Right lobe of liver (tissue), 4 donors: Measurements from ENCODE around the gene SERPINB1.

Experiments used
- POLR2A ChIP-seq: fragments of 450-650 bp; IDR thresholded peaks from one replicate; pipeline ENCODE4 v1.6.1; 2017; ENCODE audit warnings: antibody characterized with exemption, mild to moderate bottlenecking
- TF ChIP-seq, protein P1 (sequence below), 4 donors: fragments of 200-600 bp in 3 of 4; fragments of 450-650 bp in 1 of 4; IDR thresholded peaks; one replicate each; pipeline versions ENCODE4 v1.5.1 to v1.8.0; 2016 to 2022; ENCODE audit warnings: antibody characterized with exemption in 4 of 4, mild to moderate bottlenecking in 2 of 4
- donor health status: DM: no; HTN: no; CAD: no.
- donor health status: DM: no; HTN: no; CAD: no.
- donor health status: DM: no; HTN: yes; CAD: no.

DNA sequence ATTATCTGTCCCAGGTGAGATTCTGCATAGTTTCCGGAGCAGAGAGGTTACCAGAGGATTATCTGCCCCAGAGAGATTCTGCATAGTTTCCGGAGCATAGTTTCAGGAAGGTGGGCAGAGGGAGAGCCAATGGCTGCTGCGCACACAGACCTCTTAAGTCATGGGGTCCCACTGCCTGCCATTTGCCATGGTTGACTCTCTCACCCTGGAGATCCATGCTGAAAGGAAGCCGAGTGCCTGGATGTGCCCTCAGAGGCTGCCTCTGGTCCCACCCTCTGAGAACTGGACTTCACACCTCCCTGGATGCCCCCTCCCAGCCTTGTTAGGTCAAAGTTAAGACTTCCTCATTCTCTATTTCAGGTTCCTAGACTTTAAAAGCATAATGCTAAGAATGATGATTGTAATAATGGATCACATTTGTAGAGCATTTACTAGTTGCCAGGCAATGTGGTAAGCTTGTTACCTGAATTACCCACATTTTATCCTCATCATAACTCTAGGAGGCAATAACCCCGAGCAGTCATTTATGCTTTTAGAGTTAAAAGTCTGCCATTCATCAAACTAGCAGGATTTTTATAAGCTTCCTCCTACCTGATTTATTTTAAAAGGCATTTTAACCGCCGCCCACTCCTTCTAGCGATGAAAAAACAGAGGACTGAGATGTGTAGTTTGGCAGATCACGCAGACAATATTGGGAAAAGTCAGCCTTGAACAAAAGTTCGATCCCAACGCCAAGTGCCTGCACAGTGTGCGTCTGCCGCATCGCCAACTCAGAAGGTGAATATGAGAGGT lies 49.5 kb upstream of the SERPINB1 start:
- TF ChIP-seq, protein P1, sequence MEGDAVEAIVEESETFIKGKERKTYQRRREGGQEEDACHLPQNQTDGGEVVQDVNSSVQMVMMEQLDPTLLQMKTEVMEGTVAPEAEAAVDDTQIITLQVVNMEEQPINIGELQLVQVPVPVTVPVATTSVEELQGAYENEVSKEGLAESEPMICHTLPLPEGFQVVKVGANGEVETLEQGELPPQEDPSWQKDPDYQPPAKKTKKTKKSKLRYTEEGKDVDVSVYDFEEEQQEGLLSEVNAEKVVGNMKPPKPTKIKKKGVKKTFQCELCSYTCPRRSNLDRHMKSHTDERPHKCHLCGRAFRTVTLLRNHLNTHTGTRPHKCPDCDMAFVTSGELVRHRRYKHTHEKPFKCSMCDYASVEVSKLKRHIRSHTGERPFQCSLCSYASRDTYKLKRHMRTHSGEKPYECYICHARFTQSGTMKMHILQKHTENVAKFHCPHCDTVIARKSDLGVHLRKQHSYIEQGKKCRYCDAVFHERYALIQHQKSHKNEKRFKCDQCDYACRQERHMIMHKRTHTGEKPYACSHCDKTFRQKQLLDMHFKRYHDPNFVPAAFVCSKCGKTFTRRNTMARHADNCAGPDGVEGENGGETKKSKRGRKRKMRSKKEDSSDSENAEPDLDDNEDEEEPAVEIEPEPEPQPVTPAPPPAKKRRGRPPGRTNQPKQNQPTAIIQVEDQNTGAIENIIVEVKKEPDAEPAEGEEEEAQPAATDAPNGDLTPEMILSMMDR (IDR thresholded peaks at IDR 0.05) = no peak
- no peak for TF ChIP-seq POLR2A
